Glutamatergic neuron (in vitro differentiated cells): Measurements from ENCODE around the gene SALL2. TPM values are rescaled to one million over a fixed set of nuclear protein-coding genes. Genes with fewer than 3 reads are reported as not detected.

Experiments
- DNase-seq: peaks from one replicate; pipeline ENCODE4 v3.0.0; 2022
- H3K27ac Mint-ChIP-seq: one replicate; pipeline ENCODE4 v1.8.0; 2020; ENCODE audit warnings: mild to moderate bottlenecking, mixed read lengths, inconsistent platforms; ENCODE audit not compliant: unreplicated experiment
- H3K27me3 Mint-ChIP-seq: one replicate; pipeline ENCODE4 v1.8.0; 2020; ENCODE audit warnings: mild to moderate bottlenecking, moderate library complexity, mixed read lengths, inconsistent platforms; ENCODE audit not compliant: unreplicated experiment
- H3K36me3 Mint-ChIP-seq: one replicate; pipeline ENCODE4 v1.8.0; 2020; ENCODE audit warnings: mild to moderate bottlenecking, mixed read lengths, inconsistent platforms; ENCODE audit not compliant: unreplicated experiment
- H3K4me1 Mint-ChIP-seq: one replicate; pipeline ENCODE4 v1.8.0; 2020; ENCODE audit warnings: mild to moderate bottlenecking, low read depth, mixed read lengths, inconsistent platforms; ENCODE audit not compliant: unreplicated experiment
- H3K4me3 Mint-ChIP-seq: one replicate; pipeline ENCODE4 v1.8.0; 2020; ENCODE audit warnings: mild to moderate bottlenecking, mixed read lengths, inconsistent platforms; ENCODE audit not compliant: unreplicated experiment
- H3K9me3 Mint-ChIP-seq: one replicate; pipeline ENCODE4 v1.8.0; 2020; ENCODE audit warnings: mild to moderate bottlenecking, moderate library complexity, mixed read lengths, inconsistent platforms; ENCODE audit not compliant: unreplicated experiment
- CTCF ChIP-seq: fragments of 200-600 bp; sonication (generic); IDR thresholded peaks from one replicate; pipeline ENCODE4 v1.5.0; 2021; ENCODE audit not compliant: partially characterized antibody, unreplicated experiment
- long read RNA-seq: library from polyadenylated mRNA; unstranded; transcript quantifications from one replicate; pipeline ENCODE4 v2.0.0, GENCODE V29; 2020; ENCODE audit not compliant: unreplicated experiment
- total RNA-seq: library from RNA; stranded (reverse); fragmentation: NEBNext Ultra II Directional; extraction: Animal tissue kit (Norgen Biotek cat#: 25700); gene quantifications from one replicate; pipeline ENCODE4 v1.2.1, GENCODE V29; 2021; ENCODE audit not compliant: unreplicated experiment

Gene SALL2
- total RNA-seq: 62.9 TPM
- long read RNA-seq, partial matches to known transcripts: 0 of 2 reads
- long read RNA-seq, other reads (novel, unspliced or antisense): 2 of 2 reads

GRCh38 chr14:21525962-21526671 is at the start of gene SALL2:
TSS of gene SALL2 (minus strand) at chr14:21526346. CDS start at chr14:21526127, 219 bp downstream.
- Mint-ChIP-seq H3K27me3 (peaks cover 19% of the 10 kb centered on the region), H3K36me3 (peaks cover 10% of the 10 kb centered on the region), H3K9me3 (peaks cover 9% of the 10 kb centered on the region), H3K4me3 (peak within 1 kb of the TSS; percentile 93), H3K27ac (peak within 1 kb of the TSS; percentile 97), H3K4me1 (peaks cover 8% of the 10 kb centered on the region)
- DNase-seq: peak; percentile 91
- no peak for TF ChIP-seq CTCF

- no peak overlapping the region for H3K4me3 Mint-ChIP-seq
- DNase-seq: no peak
- peaks cover 10% of the 10 kb centered on the region for H3K9me3 Mint-ChIP-seq
- H3K4me1 Mint-ChIP-seq: no peaks in the 10 kb centered on the region
- no peak for TF ChIP-seq CTCF
- H3K27me3 Mint-ChIP-seq: peaks cover 4% of the 10 kb centered on the region
- H3K27ac Mint-ChIP-seq: no peak overlapping the region
- H3K36me3 Mint-ChIP-seq: peaks cover 8% of the 10 kb centered on the region
Observed at GRCh38 chr14:21575661-21576060, 49.5 kb upstream of the SALL2 start.

- Mint-ChIP-seq H3K4me3 (no peak overlapping the region), H3K27ac (no peak overlapping the region), H3K4me1 (no peaks in the 10 kb centered on the region), H3K27me3 (peaks cover 7% of the 10 kb centered on the region), H3K36me3 (peaks cover 8% of the 10 kb centered on the region), H3K9me3 (peaks cover 10% of the 10 kb centered on the region)
- no peak for DNase-seq
- TF ChIP-seq CTCF: no peak
Observed at GRCh38 chr14:21572604-21573003, 46.5 kb upstream of the SALL2 start.

- no peak overlapping the region for H3K27ac Mint-ChIP-seq
- H3K27me3 Mint-ChIP-seq: peaks cover 2% of the 10 kb centered on the region
- no peak for TF ChIP-seq CTCF
- peaks cover 3% of the 10 kb centered on the region for H3K4me1 Mint-ChIP-seq
- H3K4me3 Mint-ChIP-seq: no peak overlapping the region
- no peaks in the 10 kb centered on the region for H3K36me3 Mint-ChIP-seq
- no peaks in the 10 kb centered on the region for H3K9me3 Mint-ChIP-seq
- DNase-seq: no peak
Observed at GRCh38 chr14:21558703-21559170, 32.6 kb upstream of the SALL2 start.
